Mesenchymal stem cell (in vitro differentiated cells and primary cell): ENCODE results near the gene GARRE1.

Experiments
- DNase-seq: peaks from one replicate; pipeline ENCODE4 v3.0.0-alpha.2; 2013
- H2AFZ ChIP-seq: one replicate; pipeline ENCODE4 v1.6.1; 2013; ENCODE audit warnings: low read depth, mild to moderate bottlenecking, control low read depth, inconsistent platforms, low read length, moderate library complexity
- H2AK5ac ChIP-seq: 2 replicates; pipeline ENCODE4 v1.6.1; 2013; ENCODE audit warnings: low read length, moderate library complexity, mild to moderate bottlenecking, inconsistent platforms; ENCODE audit not compliant: severe bottlenecking
- H2BK120ac ChIP-seq: one replicate; pipeline ENCODE4 v1.6.1; 2013; ENCODE audit warnings: low read depth, mild to moderate bottlenecking, inconsistent platforms, low read length, moderate library complexity
- H2BK12ac ChIP-seq, 2 experiments: one replicate each; pipeline ENCODE4 v1.6.1; 2013; ENCODE audit warnings: inconsistent platforms in 2 of 2, low read length in 2 of 2, mild to moderate bottlenecking in 2 of 2, moderate library complexity in 2 of 2, control low read depth in 1 of 2
- H2BK15ac ChIP-seq: one replicate; pipeline ENCODE4 v1.6.1; 2013; ENCODE audit warnings: mild to moderate bottlenecking, low read depth, inconsistent platforms; ENCODE audit not compliant: poor library complexity, severe bottlenecking
- H2BK5ac ChIP-seq: 2 replicates; pipeline ENCODE4 v1.6.1; 2013; ENCODE audit warnings: low read depth, mild to moderate bottlenecking, low read length, control low read depth, inconsistent platforms; ENCODE audit not compliant: poor library complexity, severe bottlenecking
- H3K14ac ChIP-seq, 2 experiments: one replicate each; pipeline ENCODE4 v1.6.1; 2013; ENCODE audit warnings: inconsistent platforms in 2 of 2, low read length in 2 of 2, control low read depth in 1 of 2, mild to moderate bottlenecking in 1 of 2, moderate library complexity in 1 of 2
- H3K18ac ChIP-seq, 2 experiments: one replicate each; pipeline ENCODE4 v1.6.1; 2013; ENCODE audit warnings: inconsistent platforms in 2 of 2, low read length in 2 of 2, control low read depth in 1 of 2, low read depth in 1 of 2, mild to moderate bottlenecking in 1 of 2
- H3K23ac ChIP-seq, 2 experiments: one replicate each; pipeline ENCODE4 v1.6.1; 2013; ENCODE audit warnings: inconsistent platforms in 2 of 2, low read length in 2 of 2, mild to moderate bottlenecking in 2 of 2, moderate library complexity in 2 of 2, control low read depth in 1 of 2
- H3K27ac ChIP-seq: 2 replicates; pipeline ENCODE4 v1.5.1; 2013; ENCODE audit warnings: mild to moderate bottlenecking, moderate library complexity, low read length, control low read depth, inconsistent platforms; ENCODE audit not compliant: poor library complexity, severe bottlenecking
- H3K27me3 ChIP-seq, 2 experiments: 2 replicates each; pipeline versions ENCODE4 v1.6.1 to v1.7.0; 2013; ENCODE audit warnings: low read length in 2 of 2, mild to moderate bottlenecking in 2 of 2, moderate library complexity in 2 of 2, control low read depth in 1 of 2, inconsistent platforms in 1 of 2; ENCODE audit not compliant: control insufficient read depth in 1 of 2, insufficient read depth in 1 of 2
- H3K36me3 ChIP-seq, 2 experiments: 2 replicates each; pipeline versions ENCODE4 v1.6.1 to v1.7.0; 2013; ENCODE audit warnings: low read length in 2 of 2, control low read depth in 1 of 2, inconsistent platforms in 1 of 2, low read depth in 1 of 2, mild to moderate bottlenecking in 1 of 2; ENCODE audit not compliant: insufficient read depth in 2 of 2, control insufficient read depth in 1 of 2
- H3K4ac ChIP-seq, 2 experiments: one replicate each; pipeline ENCODE4 v1.6.1; 2013; ENCODE audit warnings: inconsistent platforms in 2 of 2, low read length in 2 of 2, mild to moderate bottlenecking in 2 of 2, moderate library complexity in 2 of 2, control low read depth in 1 of 2, low read depth in 1 of 2
- H3K4me1 ChIP-seq: 2 replicates; pipeline ENCODE4 v1.6.1; 2013; ENCODE audit warnings: low read depth, low read length, control low read depth; ENCODE audit not compliant: control insufficient read depth, insufficient read depth
- H3K4me2 ChIP-seq: 2 replicates; pipeline ENCODE4 v1.6.1; 2013; ENCODE audit warnings: low read length, mild to moderate bottlenecking, inconsistent platforms; ENCODE audit not compliant: poor library complexity, severe bottlenecking
- H3K4me3 ChIP-seq, 2 experiments: 2 replicates each; pipeline versions ENCODE4 v1.5.1 to v1.7.0; 2013; ENCODE audit warnings: low read length in 2 of 2, mild to moderate bottlenecking in 2 of 2, control low read depth in 1 of 2, low read depth in 1 of 2; ENCODE audit not compliant: insufficient read depth in 1 of 2
- H3K79me1 ChIP-seq: replicated peaks from 2 replicates; pipeline ENCODE4 v1.6.1; 2013; ENCODE audit warnings: mild to moderate bottlenecking, control low read depth, low read length, inconsistent platforms; ENCODE audit not compliant: poor library complexity, severe bottlenecking
- H3K9ac ChIP-seq: 2 replicates; pipeline ENCODE4 v1.7.0; 2013; ENCODE audit warnings: mild to moderate bottlenecking, low read length, moderate library complexity
- H3K9me3 ChIP-seq: 2 replicates; pipeline ENCODE4 v1.7.0; 2013; ENCODE audit warnings: mild to moderate bottlenecking, low read length; ENCODE audit not compliant: control insufficient read depth
- H4K8ac ChIP-seq: one replicate; pipeline ENCODE4 v1.6.1; 2013; ENCODE audit warnings: inconsistent platforms, mild to moderate bottlenecking, low read length, moderate library complexity
- H4K91ac ChIP-seq: one replicate; pipeline ENCODE4 v1.6.1; 2013; ENCODE audit warnings: mild to moderate bottlenecking, low read length, inconsistent platforms
- WGBS: methylation state at CpG from one replicate; pipeline ENCODE4 v1.1.7; 2013; ENCODE audit warnings: mixed read lengths; 5-methylcytosine and 5-hydroxymethylcytosine counted together

The GARRE1 gene

DNA sequence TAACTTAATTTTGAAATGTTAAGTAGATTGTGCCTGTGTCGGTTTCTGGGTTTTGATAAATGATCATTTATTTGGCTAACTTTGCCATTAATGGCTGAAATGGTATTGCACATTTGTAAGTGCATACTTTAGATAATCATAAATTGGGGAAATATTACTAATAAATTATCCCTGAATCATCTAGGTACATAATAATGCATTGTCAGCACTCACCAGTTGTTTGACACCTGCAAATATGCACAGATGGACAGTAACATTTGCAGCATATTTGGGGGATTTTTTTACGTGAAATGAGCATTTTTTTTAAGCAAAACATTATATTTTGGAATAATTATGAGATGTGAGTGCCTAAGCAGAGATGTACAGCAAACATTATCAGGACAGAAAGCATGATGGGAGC, 41.1 kb upstream of the GARRE1 start:
- Histone ChIP-seq H3K9me3 (no peaks in the 10 kb centered on the region), H3K79me1 (peaks cover 13% of the 10 kb centered on the region), H2BK5ac (no peak overlapping the region), H3K4ac (no peak overlapping the region), H3K23ac (no peak overlapping the region), H3K27ac (no peak overlapping the region), H3K36me3 (peaks cover 29 to 77% of the 10 kb centered on the region in 2 experiments), H4K8ac (no peak overlapping the region), H3K27me3 (no peaks in the 10 kb centered on the region), H2AK5ac (no peak overlapping the region), H2BK15ac (no peak overlapping the region), H3K4me2 (no peak overlapping the region), H3K9ac (no peak overlapping the region), H2BK120ac (no peak overlapping the region), H3K18ac (no peak overlapping the region), H3K14ac (no peak overlapping the region), H4K91ac (no peak overlapping the region), H2BK12ac (no peak overlapping the region), H2AFZ (no peak overlapping the region), H3K4me3 (no peak overlapping the region), H3K4me1 (peaks cover 7% of the 10 kb centered on the region)
- DNase-seq, result no peak
- WGBS, result 89% methylated on average over 2 of the region's 2 CpGs

DNA sequence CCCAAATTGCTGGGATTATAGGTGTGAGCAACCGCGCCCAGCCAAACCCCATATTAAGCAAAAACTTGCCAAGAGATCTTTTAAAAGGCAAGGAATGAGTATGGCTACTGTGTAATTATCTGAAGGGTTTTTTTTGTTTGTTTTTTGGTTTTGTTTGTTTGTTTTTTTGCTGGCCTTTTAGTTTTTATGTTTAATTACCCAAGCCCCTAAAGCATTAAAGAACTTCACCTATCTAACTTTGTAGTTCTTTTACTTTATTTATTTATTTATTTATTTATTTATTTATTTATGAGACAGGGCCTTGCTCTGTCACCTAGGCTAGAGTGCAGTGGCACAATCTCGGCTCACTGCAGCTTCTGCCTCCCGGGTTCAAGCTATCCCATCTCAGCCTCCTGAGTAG, 40.3 kb upstream of the GARRE1 start:
- Histone ChIP-seq H2BK15ac (no peak overlapping the region), H3K4me2 (no peak overlapping the region), H3K23ac (no peak overlapping the region), H2BK5ac (no peak overlapping the region), H3K9me3 (no peaks in the 10 kb centered on the region), H4K91ac (no peak overlapping the region), H4K8ac (no peak overlapping the region), H3K4me1 (peaks cover 7% of the 10 kb centered on the region), H3K27ac (no peak overlapping the region), H3K4ac (no peak overlapping the region), H3K14ac (no peak overlapping the region), H2AFZ (no peak overlapping the region), H3K27me3 (no peaks in the 10 kb centered on the region), H3K36me3 (peaks cover 29 to 77% of the 10 kb centered on the region in 2 experiments), H3K4me3 (no peak overlapping the region), H3K18ac (no peak overlapping the region), H3K9ac (no peak overlapping the region), H3K79me1 (peaks cover 13% of the 10 kb centered on the region), H2AK5ac (no peak overlapping the region), H2BK12ac (no peak overlapping the region), H2BK120ac (no peak overlapping the region)
- DNase-seq, result no peak
- over 99% methylated on average over 4 of the region's 4 CpGs for WGBS

DNA sequence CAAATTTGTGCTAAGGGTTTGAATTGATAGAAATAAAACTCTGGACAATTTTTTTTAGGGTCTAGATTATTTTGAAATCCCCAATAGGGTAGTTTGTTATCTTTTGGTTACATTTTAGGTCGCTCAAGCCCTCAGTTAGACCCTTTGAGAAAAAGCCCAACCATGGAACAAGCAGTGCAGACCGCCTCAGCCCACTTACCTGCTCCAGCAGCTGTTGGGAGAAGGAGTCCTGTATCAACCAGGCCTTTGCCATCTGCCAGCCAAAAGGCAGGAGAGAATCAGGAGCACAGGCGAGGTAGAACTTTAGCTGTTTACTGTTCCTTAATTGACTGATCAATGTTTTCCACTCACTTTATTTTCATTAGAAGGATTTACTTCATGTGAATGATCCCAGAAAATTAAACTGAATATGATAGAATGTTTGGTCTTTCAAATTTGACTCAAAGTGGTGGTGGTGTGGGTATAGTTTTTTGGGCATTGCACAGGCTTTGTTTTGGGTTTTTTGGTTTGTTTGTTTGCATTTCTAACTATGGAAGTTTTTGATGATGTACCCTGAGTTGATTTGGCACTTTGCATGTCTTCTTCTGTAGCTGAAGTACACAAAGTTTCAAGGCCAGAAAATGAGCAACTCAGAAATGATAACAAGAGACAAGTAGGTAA, 39.2 kb upstream of the GARRE1 start:
- no peak overlapping the region for H2BK120ac ChIP-seq
- peaks cover 7% of the 10 kb centered on the region for H3K4me1 ChIP-seq
- H3K4ac ChIP-seq, result no peak overlapping the region
- no peak overlapping the region for H3K9ac ChIP-seq
- no peak overlapping the region for H3K4me2 ChIP-seq
- H3K27ac ChIP-seq, result no peak overlapping the region
- H3K14ac ChIP-seq, result no peak overlapping the region
- H3K23ac ChIP-seq, result no peak overlapping the region
- H2AK5ac ChIP-seq, result no peak overlapping the region
- no peak overlapping the region for H3K18ac ChIP-seq
- no peak overlapping the region for H2BK12ac ChIP-seq
- H3K4me3 ChIP-seq, result no peak overlapping the region
- no peaks in the 10 kb centered on the region for H3K9me3 ChIP-seq
- H3K36me3 ChIP-seq, result peaks cover 29 to 77% of the 10 kb centered on the region in 2 experiments
- no peak overlapping the region for H4K8ac ChIP-seq
- no peak overlapping the region for H2AFZ ChIP-seq
- H3K79me1 ChIP-seq, result peaks cover 11% of the 10 kb centered on the region
- no peak overlapping the region for H4K91ac ChIP-seq
- no peak overlapping the region for H2BK15ac ChIP-seq
- no peaks in the 10 kb centered on the region for H3K27me3 ChIP-seq
- no peak for DNase-seq
- H2BK5ac ChIP-seq, result no peak overlapping the region
- WGBS, result 100% methylated on average over 2 of the region's 3 CpGs

DNA sequence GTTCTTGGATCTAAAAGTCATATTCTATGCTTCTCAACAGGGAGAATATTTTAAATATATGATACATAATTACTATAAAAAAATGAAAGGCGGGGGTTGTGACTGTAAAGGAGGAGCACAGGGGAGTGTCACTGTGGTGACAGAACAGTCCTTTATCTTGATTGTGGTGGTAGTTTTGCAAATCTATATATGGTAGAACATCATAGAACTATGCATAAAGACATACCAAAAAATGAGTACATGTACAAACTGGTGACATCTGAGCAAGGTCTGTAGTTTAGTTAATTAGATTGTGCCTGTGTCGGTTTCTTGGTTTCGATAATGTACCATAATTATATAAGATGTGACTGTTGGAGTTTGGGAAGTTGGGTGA, 38.7 kb upstream of the GARRE1 start:
- peaks cover 7% of the 10 kb centered on the region for H3K4me1 ChIP-seq
- no peak overlapping the region for H3K4me2 ChIP-seq
- no peak overlapping the region for H3K23ac ChIP-seq
- H2BK15ac ChIP-seq, result no peak overlapping the region
- H3K14ac ChIP-seq, result no peak overlapping the region
- H2AK5ac ChIP-seq, result no peak overlapping the region
- H3K27ac ChIP-seq, result no peak overlapping the region
- H2BK120ac ChIP-seq, result no peak overlapping the region
- no peak overlapping the region for H3K9ac ChIP-seq
- H3K4me3 ChIP-seq, result no peak overlapping the region
- DNase-seq, result no peak
- H3K4ac ChIP-seq, result no peak overlapping the region
- peaks cover 24 to 77% of the 10 kb centered on the region in 2 experiments for H3K36me3 ChIP-seq
- peaks cover 12% of the 10 kb centered on the region for H3K79me1 ChIP-seq
- no peaks in the 10 kb centered on the region for H3K27me3 ChIP-seq
- H3K18ac ChIP-seq, result no peak overlapping the region
- no peak overlapping the region for H2BK12ac ChIP-seq
- H2BK5ac ChIP-seq, result no peak overlapping the region
- no peak overlapping the region for H4K8ac ChIP-seq
- no peaks in the 10 kb centered on the region for H3K9me3 ChIP-seq
- H4K91ac ChIP-seq, result no peak overlapping the region
- H2AFZ ChIP-seq, result no peak overlapping the region
- WGBS, result 89% methylated on average over 1 of the region's 3 CpGs
